Measurements from ENCODE around the gene TRPM7. TPM values are rescaled to one million over a fixed set of nuclear protein-coding genes. Genes with fewer than 3 reads are reported as not detected.
"Not testable (repeated sequence)": the region's sequence is repeated elsewhere in the genome, so short reads cannot be mapped to it uniquely, and the experiment has no call there.

The TRPM7 gene
- total and polyA plus RNA-seq, 12 donors: 6.7 to 42.4 (median 28.1) TPM

GRCh38 chr15:50624616-50625168 is 61.9 kb downstream of the TRPM7 start:
- intact Hi-C loops (cut with DNase I): loop anchor here in 2 of 10 donors (5.0 to 10.0 kb wide), 2 partner anchors 32 to 50 kb away; no protein-coding TSS in a partner anchor
- no peak for ATAC-seq
- peaks cover 0 to 14% (median 2%) of the 10 kb centered on the region in 9 donors for H3K4me1 ChIP-seq
- no peak overlapping the region for H3K27ac ChIP-seq
- no peak for DNase-seq
- peaks cover 0 to 100% (median 36%) of the 10 kb centered on the region in 9 donors for H3K36me3 ChIP-seq
- TF ChIP-seq CTCF (IDR thresholded peaks at IDR 0.05): no peak
- no peaks in the 10 kb centered on the region for H3K27me3 ChIP-seq
- H3K4me3 ChIP-seq: no peak overlapping the region
- WGBS, 2 donors: 97% methylated on average over 1 of the region's 1 CpG
- no peaks in the 10 kb centered on the region for H3K9me3 ChIP-seq

- H3K27me3 ChIP-seq, H3K4me3 ChIP-seq, H3K4me1 ChIP-seq, H3K9me3 ChIP-seq, H3K27ac ChIP-seq, ATAC-seq, DNase-seq: not testable (repeated sequence)
- peaks cover 0 to 100% (median 23%) of the 10 kb centered on the region in 9 donors for H3K36me3 ChIP-seq
- intact Hi-C loops (cut with DNase I): loop anchor here in 2 of 10 donors (2.0 to 10.0 kb wide), 2 partner anchors 20 to 48 kb away; no protein-coding TSS in a partner anchor
- WGBS, 2 donors: 84 to 88% methylated on average over 8 of the region's 8 CpGs
- TF ChIP-seq CTCF (IDR thresholded peaks at IDR 0.05): peak in 6 of 9 donors; percentile 15 to 46 (median 36)
These were observed 64.1 kb downstream of the TRPM7 start for GRCh38 chr15:50622361-50622943.

- H3K4me3 ChIP-seq; ATAC-seq; H3K4me1 ChIP-seq; H3K27me3 ChIP-seq; H3K27ac ChIP-seq; intact Hi-C loops (cut with DNase I); H3K9me3 ChIP-seq; DNase-seq: not testable (repeated sequence)
- peaks cover 0 to 99% (median 24%) of the 10 kb centered on the region in 9 donors for H3K36me3 ChIP-seq
- WGBS, 2 donors: 87 to 97% methylated on average over 6 of the region's 6 CpGs
These were observed 69.6 kb downstream of the TRPM7 start for GRCh38 chr15:50616960-50617359.

GRCh38 chr15:50616554-50616953 is 70.0 kb downstream of the TRPM7 start:
- H3K9me3 ChIP-seq; H3K27me3 ChIP-seq; H3K4me1 ChIP-seq; H3K27ac ChIP-seq; ATAC-seq; DNase-seq; intact Hi-C loops (cut with DNase I); H3K4me3 ChIP-seq: not testable (repeated sequence)
- WGBS, 2 donors: 93 to 98% methylated on average over 2 of the region's 2 CpGs
- H3K36me3 ChIP-seq: peaks cover 0 to 99% (median 28%) of the 10 kb centered on the region in 9 donors

- H3K27ac ChIP-seq: no peak overlapping the region
- DNase-seq (no peak), ATAC-seq (no peak)
- WGBS, 2 donors: 93 to 95% methylated on average over 5 of the region's 5 CpGs
- no peaks in the 10 kb centered on the region for H3K27me3 ChIP-seq
- TF ChIP-seq CTCF (IDR thresholded peaks at IDR 0.05): no peak
- no peaks in the 10 kb centered on the region for H3K4me1 ChIP-seq
- intact Hi-C loops (cut with DNase I): no loop called here
- peaks cover 0 to 99% (median 41%) of the 10 kb centered on the region in 9 donors for H3K36me3 ChIP-seq
- no peaks in the 10 kb centered on the region for H3K9me3 ChIP-seq
- H3K4me3 ChIP-seq: no peak overlapping the region
These were observed 73.0 kb downstream of the TRPM7 start for GRCh38 chr15:50613600-50613999.

Data from heart right ventricle (tissue), 16 donors.